ENCODE data around the gene POLR1F. TPM values are rescaled to one million over a fixed set of nuclear protein-coding genes. Genes with fewer than 3 reads are reported as not detected.

POLR1F gene
- total and polyA plus RNA-seq, 9 of the 15 experiments (the other 6 are each of a cell fraction or from before 2014, with no cell fraction given): 17.5 to 95.3 (median 32.7) TPM

DNA sequence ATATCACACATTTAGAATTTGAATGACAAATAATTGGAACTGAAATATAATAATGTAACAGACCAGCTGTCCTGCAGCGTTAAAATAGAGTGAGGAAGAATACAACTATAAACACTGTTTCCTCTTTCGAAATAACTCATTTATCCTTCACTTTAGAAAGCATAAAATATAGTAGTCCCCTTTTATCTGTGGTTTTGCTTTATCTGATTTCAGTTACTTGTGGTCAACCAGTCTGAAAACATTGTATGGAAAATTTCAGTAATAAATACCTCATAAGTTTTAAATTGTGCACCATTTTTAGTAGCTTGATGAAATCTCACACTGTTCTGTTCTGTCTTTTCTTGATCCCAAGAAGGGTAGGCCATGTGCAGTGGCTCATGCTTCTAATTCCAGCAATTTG is 31.7 kb downstream of the POLR1F start (continued):
- TF ChIP-seq, protein P1, sequence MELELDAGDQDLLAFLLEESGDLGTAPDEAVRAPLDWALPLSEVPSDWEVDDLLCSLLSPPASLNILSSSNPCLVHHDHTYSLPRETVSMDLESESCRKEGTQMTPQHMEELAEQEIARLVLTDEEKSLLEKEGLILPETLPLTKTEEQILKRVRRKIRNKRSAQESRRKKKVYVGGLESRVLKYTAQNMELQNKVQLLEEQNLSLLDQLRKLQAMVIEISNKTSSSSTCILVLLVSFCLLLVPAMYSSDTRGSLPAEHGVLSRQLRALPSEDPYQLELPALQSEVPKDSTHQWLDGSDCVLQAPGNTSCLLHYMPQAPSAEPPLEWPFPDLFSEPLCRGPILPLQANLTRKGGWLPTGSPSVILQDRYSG (tag; conservative IDR thresholded peaks at IDR 0.05; ENCODE audit: low read depth): no peak
- TF ChIP-seq, protein P2, sequence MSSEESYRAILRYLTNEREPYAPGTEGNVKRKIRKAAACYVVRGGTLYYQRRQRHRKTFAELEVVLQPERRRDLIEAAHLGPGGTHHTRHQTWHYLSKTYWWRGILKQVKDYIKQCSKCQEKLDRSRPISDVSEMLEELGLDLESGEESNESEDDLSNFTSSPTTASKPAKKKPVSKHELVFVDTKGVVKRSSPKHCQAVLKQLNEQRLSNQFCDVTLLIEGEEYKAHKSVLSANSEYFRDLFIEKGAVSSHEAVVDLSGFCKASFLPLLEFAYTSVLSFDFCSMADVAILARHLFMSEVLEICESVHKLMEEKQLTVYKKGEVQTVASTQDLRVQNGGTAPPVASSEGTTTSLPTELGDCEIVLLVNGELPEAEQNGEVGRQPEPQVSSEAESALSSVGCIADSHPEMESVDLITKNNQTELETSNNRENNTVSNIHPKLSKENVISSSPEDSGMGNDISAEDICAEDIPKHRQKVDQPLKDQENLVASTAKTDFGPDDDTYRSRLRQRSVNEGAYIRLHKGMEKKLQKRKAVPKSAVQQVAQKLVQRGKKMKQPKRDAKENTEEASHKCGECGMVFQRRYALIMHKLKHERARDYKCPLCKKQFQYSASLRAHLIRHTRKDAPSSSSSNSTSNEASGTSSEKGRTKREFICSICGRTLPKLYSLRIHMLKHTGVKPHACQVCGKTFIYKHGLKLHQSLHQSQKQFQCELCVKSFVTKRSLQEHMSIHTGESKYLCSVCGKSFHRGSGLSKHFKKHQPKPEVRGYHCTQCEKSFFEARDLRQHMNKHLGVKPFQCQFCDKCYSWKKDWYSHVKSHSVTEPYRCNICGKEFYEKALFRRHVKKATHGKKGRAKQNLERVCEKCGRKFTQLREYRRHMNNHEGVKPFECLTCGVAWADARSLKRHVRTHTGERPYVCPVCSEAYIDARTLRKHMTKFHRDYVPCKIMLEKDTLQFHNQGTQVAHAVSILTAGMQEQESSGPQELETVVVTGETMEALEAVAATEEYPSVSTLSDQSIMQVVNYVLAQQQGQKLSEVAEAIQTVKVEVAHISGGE (CRISPR knock-in tag; IDR thresholded peaks at IDR 0.05): peak in 1 of 3 experiments; percentile 38; a peak in 2 of 6 replicates
- peak; percentile 29; the same call in 1 of the 2 replicates for TF ChIP-seq ARID1B (IDR thresholded peaks at IDR 0.05)
- TF ChIP-seq ZBTB43 (CRISPR knock-in tag; IDR thresholded peaks at IDR 0.05): no peak
- TF ChIP-seq, protein P3, sequence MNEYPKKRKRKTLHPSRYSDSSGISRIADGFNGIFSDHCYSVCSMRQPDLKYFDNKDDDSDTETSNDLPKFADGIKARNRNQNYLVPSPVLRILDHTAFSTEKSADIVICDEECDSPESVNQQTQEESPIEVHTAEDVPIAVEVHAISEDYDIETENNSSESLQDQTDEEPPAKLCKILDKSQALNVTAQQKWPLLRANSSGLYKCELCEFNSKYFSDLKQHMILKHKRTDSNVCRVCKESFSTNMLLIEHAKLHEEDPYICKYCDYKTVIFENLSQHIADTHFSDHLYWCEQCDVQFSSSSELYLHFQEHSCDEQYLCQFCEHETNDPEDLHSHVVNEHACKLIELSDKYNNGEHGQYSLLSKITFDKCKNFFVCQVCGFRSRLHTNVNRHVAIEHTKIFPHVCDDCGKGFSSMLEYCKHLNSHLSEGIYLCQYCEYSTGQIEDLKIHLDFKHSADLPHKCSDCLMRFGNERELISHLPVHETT (CRISPR knock-in tag; conservative IDR thresholded peaks at IDR 0.05 in 1 of 2, IDR thresholded peaks at IDR 0.05 in 1 of 2): peak in 1 of 2 experiments; percentile 68; a peak in 2 of 4 replicates
- TF ChIP-seq CCNT2 (IDR thresholded peaks at IDR 0.05; ENCODE audit: borderline replicate concordance, extremely low read depth, insufficient read length, low read depth, low read length): no peak
- TF ChIP-seq ZEB2 (IDR thresholded peaks at IDR 0.05): no peak
- peak; percentile 54; the same call in 1 of the 2 replicates for TF ChIP-seq RNF2 (IDR thresholded peaks at IDR 0.05)
- TF ChIP-seq ZNF143 (CRISPR knock-in tag; IDR thresholded peaks at IDR 0.05): no peak
- TF ChIP-seq ZNF347 (CRISPR knock-in tag; IDR thresholded peaks at IDR 0.05; ENCODE audit: low read depth): no peak
- TF ChIP-seq TEAD1 (CRISPR knock-in tag; IDR thresholded peaks at IDR 0.05): peak in 1 of 2 experiments; percentile 52; a peak in 1 of 4 replicates
- no peak for TF ChIP-seq ZNF780A (CRISPR knock-in tag; IDR thresholded peaks at IDR 0.05)
- TF ChIP-seq ZNF224 (CRISPR knock-in tag; IDR thresholded peaks at IDR 0.05): no peak
- TF ChIP-seq SNRNP70 (optimal IDR thresholded peaks at IDR 0.05; ENCODE audit: low read depth, low read length): no peak
- no peak for TF ChIP-seq HMG20A (CRISPR knock-in tag; conservative IDR thresholded peaks at IDR 0.05)
- TF ChIP-seq ARNT (IDR thresholded peaks at IDR 0.05): no peak
- TF ChIP-seq, protein P4, sequence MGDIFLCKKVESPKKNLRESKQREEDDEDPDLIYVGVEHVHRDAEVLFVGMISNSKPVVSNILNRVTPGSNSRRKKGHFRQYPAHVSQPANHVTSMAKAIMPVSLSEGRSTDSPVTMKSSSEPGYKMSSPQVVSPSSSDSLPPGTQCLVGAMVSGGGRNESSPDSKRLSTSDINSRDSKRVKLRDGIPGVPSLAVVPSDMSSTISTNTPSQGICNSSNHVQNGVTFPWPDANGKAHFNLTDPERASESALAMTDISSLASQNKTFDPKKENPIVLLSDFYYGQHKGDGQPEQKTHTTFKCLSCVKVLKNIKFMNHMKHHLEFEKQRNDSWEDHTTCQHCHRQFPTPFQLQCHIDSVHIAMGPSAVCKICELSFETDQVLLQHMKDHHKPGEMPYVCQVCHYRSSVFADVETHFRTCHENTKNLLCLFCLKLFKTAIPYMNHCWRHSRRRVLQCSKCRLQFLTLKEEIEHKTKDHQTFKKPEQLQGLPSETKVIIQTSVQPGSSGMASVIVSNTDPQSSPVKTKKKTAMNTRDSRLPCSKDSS (IDR thresholded peaks at IDR 0.05; ENCODE audit: low read depth, partially characterized antibody): no peak
- TF ChIP-seq SMARCC2 (IDR thresholded peaks at IDR 0.05; ENCODE audit: low read depth): no peak
- no peak for TF ChIP-seq XRCC4 (IDR thresholded peaks at IDR 0.05; ENCODE audit: extremely low read depth, insufficient read depth, insufficient read length)

All from K562 (cell line).